GM12892 (cell line): ENCODE measurements around the gene KIF5C.

ENCODE experiments used
- POLR2A ChIP-seq: IDR thresholded peaks from 2 replicates; pipeline ENCODE4 v1.6.1; 2011; ENCODE audit warnings: low read depth, low read length, control low read depth
- POLR2AphosphoS5 ChIP-seq: IDR thresholded peaks from 2 replicates; pipeline ENCODE4 v1.6.1; 2011; ENCODE audit warnings: low read depth, low read length, control low read depth
- TAF1 ChIP-seq: IDR thresholded peaks from 2 replicates; pipeline ENCODE4 v1.6.1; 2011; ENCODE audit warnings: low read depth, mild to moderate bottlenecking, control low read depth, low read length, borderline replicate concordance

- TF ChIP-seq POLR2AphosphoS5 (no peak), POLR2A (no peak), TAF1 (no peak)
These were observed 181.7 kb downstream of the KIF5C start for GRCh38 chr2:149056541-149057255.
